ENCODE results near the gene LDAH.

The LDAH gene

GRCh38 chr2:20667531-20668401 lies 155.1 kb downstream of the LDAH start:
- no peak for DNase-seq (ENCODE audit: low read depth)
- TF ChIP-seq CTCF (IDR thresholded peaks at IDR 0.05; ENCODE audit: control insufficient read depth, extremely low read depth, insufficient read depth), result no peak
- no peak overlapping the region for H3K4me3 ChIP-seq (ENCODE audit: low read depth, low read length)

GRCh38 chr2:20667151-20667530 lies 155.8 kb downstream of the LDAH start:
- no peak for DNase-seq (ENCODE audit: low read depth)
- TF ChIP-seq CTCF (IDR thresholded peaks at IDR 0.05; ENCODE audit: control insufficient read depth, extremely low read depth, insufficient read depth), result no peak
- no peak overlapping the region for H3K4me3 ChIP-seq (ENCODE audit: low read depth, low read length)

GRCh38 chr2:20666304-20667150 lies 156.4 kb downstream of the LDAH start, which contains the start of gene GDF7:
TSS of gene GDF7 (plus strand) at chr2:20667144. CDS start at chr2:20667240, 96 bp downstream.
- no peak for DNase-seq (ENCODE audit: low read depth)
- no peak; the same call in 1 of the 2 replicates for TF ChIP-seq CTCF (IDR thresholded peaks at IDR 0.05; ENCODE audit: control insufficient read depth, extremely low read depth, insufficient read depth)
- H3K4me3 ChIP-seq (ENCODE audit: low read depth, low read length), result no peak within 1 kb of the TSS

GRCh38 chr2:20666005-20666303 lies 156.9 kb downstream of the LDAH start:
- no peak for TF ChIP-seq CTCF (IDR thresholded peaks at IDR 0.05; ENCODE audit: control insufficient read depth, extremely low read depth, insufficient read depth)
- no peak overlapping the region for H3K4me3 ChIP-seq (ENCODE audit: low read depth, low read length)
- no peak for DNase-seq (ENCODE audit: low read depth)

- H3K4me3 ChIP-seq (ENCODE audit: low read depth, low read length), result no peak overlapping the region
- DNase-seq (ENCODE audit: low read depth), result no peak
- no peak for TF ChIP-seq CTCF (IDR thresholded peaks at IDR 0.05; ENCODE audit: control insufficient read depth, extremely low read depth, insufficient read depth)
Observed at GRCh38 chr2:20665243-20666004, 157.5 kb downstream of the LDAH start.

GRCh38 chr2:20664431-20665242 lies 158.3 kb downstream of the LDAH start:
- no peak for TF ChIP-seq CTCF (IDR thresholded peaks at IDR 0.05; ENCODE audit: control insufficient read depth, extremely low read depth, insufficient read depth)
- no peak for DNase-seq (ENCODE audit: low read depth)
- H3K4me3 ChIP-seq (ENCODE audit: low read depth, low read length), result no peak overlapping the region

Measured in LNCaP clone FGC (cell line).